Stimulated activated effector memory CD8-positive, alpha-beta T cell treated with anti-CD3 and anti-CD28 coated beads, Interleukin-12 subunit alpha, Interleukin-12 subunit beta, amount 100 ng/mL, for 72 hours (primary cell): ENCODE data around the gene PEX11A.
"Not testable (repeated sequence)": the region's sequence is repeated elsewhere in the genome, so short reads cannot be mapped to it uniquely, and the experiment has no call there.

ENCODE experiments used
- ATAC-seq: fragments of 150-1000 bp; cut with Tn5 transposase; 2 replicates; pipeline ENCODE4 v1.10.0; 2021
- DNase-seq, 2 donors: peaks; one replicate each; pipeline ENCODE4 v3.0.0; 2021 to 2022; ENCODE audit warnings: low spot score in 2 of 2
- H3K27ac Mint-ChIP-seq: one replicate; pipeline ENCODE4 v1.8.0; 2022; ENCODE audit warnings: mild to moderate bottlenecking, mixed read lengths
- H3K36me3 Mint-ChIP-seq: one replicate; pipeline ENCODE4 v1.8.0; 2022; ENCODE audit warnings: mild to moderate bottlenecking, mixed read lengths
- H3K4me1 Mint-ChIP-seq: one replicate; pipeline ENCODE4 v1.8.0; 2022; ENCODE audit warnings: mixed read lengths
- H3K4me3 Mint-ChIP-seq: one replicate; pipeline ENCODE4 v1.8.0; 2022; ENCODE audit warnings: mild to moderate bottlenecking, mixed read lengths
- H3K9me3 Mint-ChIP-seq: one replicate; pipeline ENCODE4 v1.8.0; 2022; ENCODE audit warnings: mixed read lengths

The PEX11A gene

GRCh38 chr15:89690276-89691218 lies at the start of gene PEX11A, which contains the start of gene WDR93:
TSS of gene PEX11A (minus strand) at chr15:89690754. CDS start at chr15:89690632, 122 bp downstream.
TSS of gene WDR93 (plus strand) at chr15:89690811. CDS start at chr15:89701747, 10,936 bp downstream.
- ATAC-seq (peak; percentile 88), DNase-seq (peak; percentile 63 to 89)
- H3K36me3 Mint-ChIP-seq: peaks cover 6% of the 10 kb centered on the region
- H3K4me1 Mint-ChIP-seq: peaks cover 16% of the 10 kb centered on the region
- no peaks in the 10 kb centered on the region for H3K9me3 Mint-ChIP-seq
- H3K27ac Mint-ChIP-seq: peak within 1 kb of the TSS; percentile 90
- peak within 1 kb of the TSS; percentile 85 for H3K4me3 Mint-ChIP-seq

GRCh38 chr15:89740137-89740536 lies 49.6 kb upstream of the PEX11A start:
- DNase-seq (peak; percentile 55 to 83), ATAC-seq (peak; percentile 83)
- H3K4me3 Mint-ChIP-seq: no peak overlapping the region
- peaks cover 5% of the 10 kb centered on the region for H3K4me1 Mint-ChIP-seq
- no peaks in the 10 kb centered on the region for H3K9me3 Mint-ChIP-seq
- no peak overlapping the region for H3K27ac Mint-ChIP-seq
- no peaks in the 10 kb centered on the region for H3K36me3 Mint-ChIP-seq

- Mint-ChIP-seq H3K9me3 (no peaks in the 10 kb centered on the region), H3K4me3 (no peak overlapping the region), H3K4me1 (peaks cover 5% of the 10 kb centered on the region), H3K36me3 (no peaks in the 10 kb centered on the region), H3K27ac (no peak overlapping the region)
- DNase-seq (no peak), ATAC-seq (no peak)
These were observed 45.2 kb upstream of the PEX11A start for GRCh38 chr15:89735773-89736172.

GRCh38 chr15:89732451-89733172 lies 42.1 kb upstream of the PEX11A start:
- DNase-seq (no peak), ATAC-seq (no peak)
- H3K9me3 Mint-ChIP-seq: no peaks in the 10 kb centered on the region
- no peak overlapping the region for H3K27ac Mint-ChIP-seq
- H3K36me3 Mint-ChIP-seq: no peaks in the 10 kb centered on the region
- no peak overlapping the region for H3K4me3 Mint-ChIP-seq
- no peaks in the 10 kb centered on the region for H3K4me1 Mint-ChIP-seq

- DNase-seq (no peak), ATAC-seq (no peak)
- no peaks in the 10 kb centered on the region for H3K9me3 Mint-ChIP-seq
- no peak overlapping the region for H3K27ac Mint-ChIP-seq
- no peaks in the 10 kb centered on the region for H3K4me1 Mint-ChIP-seq
- no peak overlapping the region for H3K4me3 Mint-ChIP-seq
- no peaks in the 10 kb centered on the region for H3K36me3 Mint-ChIP-seq
These were observed 40.7 kb upstream of the PEX11A start for GRCh38 chr15:89731275-89731674.

GRCh38 chr15:89728254-89728653 lies 37.7 kb upstream of the PEX11A start:
- no peak overlapping the region for H3K4me3 Mint-ChIP-seq
- peaks cover 2% of the 10 kb centered on the region for H3K9me3 Mint-ChIP-seq
- DNase-seq (no peak), ATAC-seq (no peak)
- no peaks in the 10 kb centered on the region for H3K4me1 Mint-ChIP-seq
- H3K36me3 Mint-ChIP-seq: no peaks in the 10 kb centered on the region
- no peak overlapping the region for H3K27ac Mint-ChIP-seq

- Mint-ChIP-seq H3K9me3 (peaks cover 2% of the 10 kb centered on the region), H3K27ac (no peak overlapping the region), H3K4me1 (no peaks in the 10 kb centered on the region), H3K36me3 (no peaks in the 10 kb centered on the region), H3K4me3 (no peak overlapping the region)
- ATAC-seq (no peak), DNase-seq (no peak)
These were observed 34.5 kb upstream of the PEX11A start for GRCh38 chr15:89725064-89725463.

GRCh38 chr15:89724621-89725020 lies 34.1 kb upstream of the PEX11A start:
- ATAC-seq: no peak
- no peaks in the 10 kb centered on the region for H3K4me1 Mint-ChIP-seq
- H3K9me3 Mint-ChIP-seq: peaks cover 2% of the 10 kb centered on the region
- no peak overlapping the region for H3K4me3 Mint-ChIP-seq
- no peaks in the 10 kb centered on the region for H3K36me3 Mint-ChIP-seq
- no peak for DNase-seq
- no peak overlapping the region for H3K27ac Mint-ChIP-seq

- peaks cover 2% of the 10 kb centered on the region for H3K9me3 Mint-ChIP-seq
- H3K36me3 Mint-ChIP-seq: no peaks in the 10 kb centered on the region
- H3K27ac Mint-ChIP-seq: no peak overlapping the region
- no peaks in the 10 kb centered on the region for H3K4me1 Mint-ChIP-seq
- no peak for ATAC-seq
- H3K4me3 Mint-ChIP-seq: no peak overlapping the region
- no peak for DNase-seq
These were observed 32.5 kb upstream of the PEX11A start for GRCh38 chr15:89723031-89723430.

- Mint-ChIP-seq H3K27ac (no peak overlapping the region), H3K9me3 (no peaks in the 10 kb centered on the region), H3K4me3 (no peak overlapping the region), H3K36me3 (no peaks in the 10 kb centered on the region), H3K4me1 (no peaks in the 10 kb centered on the region)
- no peak for DNase-seq
- ATAC-seq: no peak
These were observed 24.2 kb upstream of the PEX11A start for GRCh38 chr15:89714775-89715174.

- Mint-ChIP-seq H3K4me3 (no peak overlapping the region), H3K36me3 (no peaks in the 10 kb centered on the region), H3K27ac (no peak overlapping the region), H3K9me3 (no peaks in the 10 kb centered on the region), H3K4me1 (no peaks in the 10 kb centered on the region)
- DNase-seq (no peak), ATAC-seq (no peak)
These were observed 17.0 kb upstream of the PEX11A start for GRCh38 chr15:89707577-89707976.

GRCh38 chr15:89704411-89704810 lies 13.9 kb upstream of the PEX11A start:
- Mint-ChIP-seq H3K27ac (no peak overlapping the region), H3K36me3 (no peaks in the 10 kb centered on the region), H3K4me3 (no peak overlapping the region), H3K9me3 (no peaks in the 10 kb centered on the region), H3K4me1 (no peaks in the 10 kb centered on the region)
- DNase-seq (no peak), ATAC-seq (no peak)

GRCh38 chr15:89695198-89695597 lies 4.6 kb upstream of the PEX11A start:
- Mint-ChIP-seq H3K4me3 (no peak overlapping the region), H3K36me3 (peaks cover under 1% of the 10 kb centered on the region), H3K27ac (no peak overlapping the region), H3K9me3 (no peaks in the 10 kb centered on the region), H3K4me1 (peaks cover 11% of the 10 kb centered on the region)
- DNase-seq: no peak
- no peak for ATAC-seq

GRCh38 chr15:89693696-89694095 lies 3.1 kb upstream of the PEX11A start:
- ATAC-seq (no peak), DNase-seq (no peak)
- Mint-ChIP-seq H3K9me3 (no peaks in the 10 kb centered on the region), H3K36me3 (peaks cover 6% of the 10 kb centered on the region), H3K4me1 (peaks cover 16% of the 10 kb centered on the region), H3K4me3 (no peak overlapping the region), H3K27ac (no peak overlapping the region)

GRCh38 chr15:89693091-89693490 lies 2.5 kb upstream of the PEX11A start:
- DNase-seq (no peak), ATAC-seq (no peak)
- no peaks in the 10 kb centered on the region for H3K9me3 Mint-ChIP-seq
- peaks cover 6% of the 10 kb centered on the region for H3K36me3 Mint-ChIP-seq
- H3K4me1 Mint-ChIP-seq: peaks cover 16% of the 10 kb centered on the region
- no peak overlapping the region for H3K4me3 Mint-ChIP-seq
- H3K27ac Mint-ChIP-seq: no peak overlapping the region

- H3K36me3 Mint-ChIP-seq, ATAC-seq, DNase-seq, H3K9me3 Mint-ChIP-seq: not testable (repeated sequence)
- Mint-ChIP-seq H3K4me1 (peaks cover 16% of the 10 kb centered on the region), H3K27ac (peak overlapping the region; percentile 90), H3K4me3 (peak overlapping the region; percentile 85)
These were observed 651 bp downstream of the PEX11A start for GRCh38 chr15:89689930-89690275.
